Measurements from ENCODE around the gene SREBF2. TPM values are rescaled to one million over a fixed set of nuclear protein-coding genes. Genes with fewer than 3 reads are reported as not detected.

SREBF2 gene
- total and polyA plus RNA-seq, 2 donors from 2014 or later: 49.2 to 71.4 TPM

DNA sequence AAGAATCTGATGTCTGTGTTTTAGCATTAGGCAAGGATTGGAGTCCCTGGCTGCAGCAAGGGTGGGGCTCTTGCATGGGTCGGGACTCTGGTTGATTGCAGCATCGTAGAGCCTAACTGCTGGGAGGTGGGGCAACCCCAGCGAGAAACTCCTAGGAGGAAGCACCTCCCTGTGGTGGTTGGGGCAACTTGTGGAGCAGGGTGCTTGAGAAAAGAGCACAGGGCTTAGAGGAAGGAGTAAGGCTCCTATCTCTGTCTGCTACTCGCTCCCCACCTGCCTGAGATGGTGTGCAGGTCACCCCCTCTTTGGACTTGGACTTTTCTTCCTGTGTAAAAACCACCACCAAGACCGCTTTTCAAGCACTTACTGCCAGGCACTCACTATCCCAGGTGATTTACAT, 15.6 kb downstream of the SREBF2 start:
- no peaks in the 10 kb centered on the region for H3K27me3 ChIP-seq (ENCODE audit: control insufficient read depth, insufficient read depth, low read length)
- peaks cover 0 to 33% (median 9%) of the 10 kb centered on the region in 3 donors for H3K4me1 ChIP-seq (ENCODE audit: control insufficient read depth in 2 of 3, insufficient read depth in 2 of 3, low read depth in 1 of 3, low read length in 3 of 3)
- TF ChIP-seq, protein P1, sequence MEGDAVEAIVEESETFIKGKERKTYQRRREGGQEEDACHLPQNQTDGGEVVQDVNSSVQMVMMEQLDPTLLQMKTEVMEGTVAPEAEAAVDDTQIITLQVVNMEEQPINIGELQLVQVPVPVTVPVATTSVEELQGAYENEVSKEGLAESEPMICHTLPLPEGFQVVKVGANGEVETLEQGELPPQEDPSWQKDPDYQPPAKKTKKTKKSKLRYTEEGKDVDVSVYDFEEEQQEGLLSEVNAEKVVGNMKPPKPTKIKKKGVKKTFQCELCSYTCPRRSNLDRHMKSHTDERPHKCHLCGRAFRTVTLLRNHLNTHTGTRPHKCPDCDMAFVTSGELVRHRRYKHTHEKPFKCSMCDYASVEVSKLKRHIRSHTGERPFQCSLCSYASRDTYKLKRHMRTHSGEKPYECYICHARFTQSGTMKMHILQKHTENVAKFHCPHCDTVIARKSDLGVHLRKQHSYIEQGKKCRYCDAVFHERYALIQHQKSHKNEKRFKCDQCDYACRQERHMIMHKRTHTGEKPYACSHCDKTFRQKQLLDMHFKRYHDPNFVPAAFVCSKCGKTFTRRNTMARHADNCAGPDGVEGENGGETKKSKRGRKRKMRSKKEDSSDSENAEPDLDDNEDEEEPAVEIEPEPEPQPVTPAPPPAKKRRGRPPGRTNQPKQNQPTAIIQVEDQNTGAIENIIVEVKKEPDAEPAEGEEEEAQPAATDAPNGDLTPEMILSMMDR (IDR thresholded peaks at IDR 0.05; ENCODE audit: borderline replicate concordance, extremely low read depth, insufficient read depth): no peak
- no peak overlapping the region for H3K27ac ChIP-seq (ENCODE audit: low read depth in 2 of 2, low read length in 2 of 2)
- peak overlapping the region in 1 of 3 donors; percentile 41 for H3K9ac ChIP-seq (ENCODE audit: low read length in 3 of 3)
- H3K36me3 ChIP-seq (ENCODE audit: control insufficient read depth in 2 of 3, insufficient read depth in 3 of 3, low read length in 3 of 3): no peaks in the 10 kb centered on the region
- H3K4me3 ChIP-seq (ENCODE audit: low read length in 3 of 3): no peak overlapping the region
- H3K9me3 ChIP-seq (ENCODE audit: control insufficient read depth in 2 of 3, insufficient read depth in 1 of 3, low read length in 3 of 3): no peaks in the 10 kb centered on the region
- intact Hi-C loops (cut with DNase I): no loop called here
- DNase-seq (no peak), FAIRE-seq (no peak)

DNA sequence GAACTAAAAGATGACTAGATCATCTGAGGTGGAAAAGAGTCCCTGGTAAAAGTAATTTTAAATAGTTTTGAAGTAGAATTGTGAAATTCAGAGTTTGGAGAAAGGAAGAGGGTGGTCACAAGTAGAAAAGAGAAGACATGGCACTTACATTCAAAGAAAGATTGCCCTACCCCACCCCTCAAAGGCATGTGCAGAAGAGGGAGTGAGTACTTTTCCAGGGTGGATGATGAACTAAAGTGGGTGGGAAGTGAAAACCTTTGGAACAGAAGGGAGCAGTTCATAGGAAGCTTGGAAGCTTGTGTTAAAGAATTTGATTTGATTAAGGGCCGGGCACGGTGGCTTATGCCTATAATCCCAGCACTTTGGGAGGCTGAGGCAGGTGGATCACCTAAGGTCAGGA, 23.6 kb downstream of the SREBF2 start:
- no peak for FAIRE-seq
- TF ChIP-seq, protein P1 (IDR thresholded peaks at IDR 0.05; ENCODE audit: borderline replicate concordance, extremely low read depth, insufficient read depth): no peak
- Histone ChIP-seq H3K27me3 (ENCODE audit: control insufficient read depth, insufficient read depth, low read length) (no peaks in the 10 kb centered on the region), H3K36me3 (ENCODE audit: control insufficient read depth in 2 of 3, insufficient read depth in 3 of 3, low read length in 3 of 3) (no peaks in the 10 kb centered on the region), H3K9me3 (ENCODE audit: control insufficient read depth in 2 of 3, insufficient read depth in 1 of 3, low read length in 3 of 3) (no peaks in the 10 kb centered on the region), H3K9ac (ENCODE audit: low read length in 3 of 3) (no peak overlapping the region), H3K4me3 (ENCODE audit: low read length in 3 of 3) (no peak overlapping the region), H3K4me1 (ENCODE audit: control insufficient read depth in 2 of 3, insufficient read depth in 2 of 3, low read depth in 1 of 3, low read length in 3 of 3) (peaks cover 0 to 10% (median 0%) of the 10 kb centered on the region in 3 donors), H3K27ac (ENCODE audit: low read depth in 2 of 2, low read length in 2 of 2) (no peak overlapping the region)
- no peak for DNase-seq
- intact Hi-C loops (cut with DNase I): no loop called here

DNA sequence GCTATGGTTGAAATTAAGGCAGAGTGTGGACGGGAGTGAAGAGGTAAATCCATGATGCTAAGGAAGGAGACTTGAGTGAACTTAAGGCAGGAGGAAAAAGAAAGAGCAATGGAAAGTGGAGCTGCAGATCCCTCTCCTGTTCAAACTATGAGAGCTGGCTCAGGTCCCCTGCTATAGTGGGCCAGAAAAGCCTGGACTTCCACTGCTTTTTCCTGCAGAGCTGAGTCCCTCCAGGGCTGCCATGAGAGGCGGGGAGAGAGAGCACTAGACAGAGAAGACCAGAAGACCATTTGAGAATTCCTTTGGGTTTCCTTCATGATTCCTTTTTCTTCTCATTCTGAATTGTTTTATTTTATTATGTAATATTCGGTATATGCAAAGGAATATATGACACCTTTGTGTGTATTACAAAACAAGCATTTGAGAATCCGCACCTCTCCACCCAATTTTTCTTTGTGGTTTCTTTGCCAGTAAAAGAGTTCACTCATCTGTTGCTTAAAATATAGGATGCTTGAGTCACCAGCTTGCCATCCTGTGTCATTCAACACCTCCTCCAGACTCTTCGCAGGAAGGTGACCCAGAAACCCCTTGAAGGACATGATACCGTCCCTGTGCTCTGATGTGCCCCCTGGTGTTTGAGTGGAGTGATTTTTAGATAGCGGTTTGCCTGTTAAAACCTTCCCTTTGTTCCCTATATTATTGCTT, 24.4 kb downstream of the SREBF2 start:
- H3K4me1 ChIP-seq (ENCODE audit: control insufficient read depth in 2 of 3, insufficient read depth in 2 of 3, low read depth in 1 of 3, low read length in 3 of 3): peaks cover 0 to 12% (median 0%) of the 10 kb centered on the region in 3 donors
- FAIRE-seq: no peak
- H3K9ac ChIP-seq (ENCODE audit: low read length in 3 of 3): no peak overlapping the region
- H3K36me3 ChIP-seq (ENCODE audit: control insufficient read depth in 2 of 3, insufficient read depth in 3 of 3, low read length in 3 of 3): no peaks in the 10 kb centered on the region
- TF ChIP-seq, protein P1 (IDR thresholded peaks at IDR 0.05; ENCODE audit: borderline replicate concordance, extremely low read depth, insufficient read depth): peak; percentile 23
- H3K9me3 ChIP-seq (ENCODE audit: control insufficient read depth in 2 of 3, insufficient read depth in 1 of 3, low read length in 3 of 3): no peaks in the 10 kb centered on the region
- DNase-seq: peak in 4 of 5 donors; percentile 51 to 77 (median 68)
- H3K27ac ChIP-seq (ENCODE audit: low read depth in 2 of 2, low read length in 2 of 2): no peak overlapping the region
- intact Hi-C loops (cut with DNase I): no loop called here
- H3K4me3 ChIP-seq (ENCODE audit: low read length in 3 of 3): no peak overlapping the region
- no peaks in the 10 kb centered on the region for H3K27me3 ChIP-seq (ENCODE audit: control insufficient read depth, insufficient read depth, low read length)

Data from kidney (tissue), 14 donors.